Upper lobe of left lung (tissue), 6 donors: ENCODE measurements around the gene ATG7. TPM values are rescaled to one million over a fixed set of nuclear protein-coding genes. Genes with fewer than 3 reads are reported as not detected.

Experiments
- ATAC-seq, 2 donors: fragments of 200-7000 bp; cut with Tn5 transposase; one replicate each; pipeline ENCODE4 v1.9.1; 2022; ENCODE audit warnings: mild to moderate bottlenecking in 2 of 2, moderate library complexity in 2 of 2; ENCODE audit not compliant: low FRiP score in 2 of 2
- DNase-seq, 2 donors: peaks; one replicate each; pipeline ENCODE4 v3.0.0-alpha.2; 2019 to 2020
- H3K27ac ChIP-seq, 4 donors: fragments of 200-600 bp; sonication (generic); one replicate each; pipeline ENCODE4 v1.5.1; 2016 to 2019
- H3K27me3 ChIP-seq, 4 donors: fragments of 200-600 bp; sonication (generic); one replicate each; pipeline ENCODE4 v1.5.1; 2017 to 2019
- H3K36me3 ChIP-seq, 4 donors: fragments of 200-600 bp; sonication (generic); one replicate each; pipeline ENCODE4 v1.5.1; 2016 to 2019
- H3K4me1 ChIP-seq, 4 donors: fragments of 200-600 bp; sonication (generic); one replicate each; pipeline ENCODE4 v1.5.1; 2018 to 2019
- H3K4me3 ChIP-seq, 4 donors: fragments of 200-600 bp; sonication (generic); one replicate each; pipeline ENCODE4 v1.5.1; 2017 to 2019; ENCODE audit warnings: mild to moderate bottlenecking in 2 of 4, moderate library complexity in 1 of 4
- H3K9me3 ChIP-seq, 4 donors: fragments of 200-600 bp; sonication (generic); one replicate each; pipeline ENCODE4 v1.5.1; 2018 to 2019
- CTCF ChIP-seq, 6 experiments: fragments of 450-650 bp in 4 of 6; fragments of 200-600 bp in 2 of 6; sonication (generic) in 2 of 6; IDR thresholded peaks; one replicate each; pipeline ENCODE4 v1.5.1; 2016 to 2019; ENCODE audit warnings: antibody characterized with exemption in 6 of 6
- EP300 ChIP-seq, 4 donors: sonication (generic); formaldehyde crosslinking; IDR thresholded peaks; one replicate each; pipeline ENCODE4 v1.5.1; 2017; ENCODE audit warnings: antibody characterized with exemption in 4 of 4, control low read depth in 2 of 4
- POLR2A ChIP-seq, 4 donors: fragments of 450-650 bp; IDR thresholded peaks; one replicate each; pipeline ENCODE4 v1.5.1; 2016 to 2017; ENCODE audit warnings: antibody characterized with exemption in 4 of 4, mild to moderate bottlenecking in 2 of 4
- POLR2AphosphoS5 ChIP-seq, 2 donors: sonication (generic); formaldehyde crosslinking; IDR thresholded peaks; one replicate each; pipeline ENCODE4 v1.5.1; 2017; ENCODE audit warnings: antibody characterized with exemption in 2 of 2
- WGBS, 2 donors: methylation state at CpG; one replicate each; pipeline ENCODE4 v1.1.5; 2017 to 2018; 5-methylcytosine and 5-hydroxymethylcytosine counted together
- total RNA-seq, 6 donors: library from RNA; depleted of rRNA in 4 of 6; stranded (reverse); fragments of >200 nt in 4 of 6; gene quantifications; one replicate each; pipeline versions ENCODE4 v1.1.0 to v1.2.1, GENCODE V29; 2016 to 2021
- donor health status: DM: no; HTN: no; CAD: no; lungs with moderate emphysema.
- donor health status: DM: no; HTN: yes; CAD: no; lungs with severe emphysema.

The ATG7 gene
- total RNA-seq, 6 donors from 2014 or later: 52.4 to 195 (median 74.1) TPM

GRCh38 chr3:11392014-11392859 lies 120.0 kb downstream of the ATG7 start:
- peaks cover 0 to 8% (median 4%) of the 10 kb centered on the region in 4 donors for H3K4me1 ChIP-seq
- no peak for DNase-seq
- 26 to 36% methylated on average over 3 of the region's 3 CpGs for WGBS, 2 donors
- no peaks in the 10 kb centered on the region for H3K9me3 ChIP-seq
- H3K27me3 ChIP-seq: no peaks in the 10 kb centered on the region
- TF ChIP-seq CTCF (IDR thresholded peaks at IDR 0.05) (no peak), POLR2AphosphoS5 (IDR thresholded peaks at IDR 0.05) (no peak), EP300 (IDR thresholded peaks at IDR 0.05) (no peak), POLR2A (IDR thresholded peaks at IDR 0.05) (no peak)
- H3K4me3 ChIP-seq: no peak overlapping the region
- no peak overlapping the region for H3K27ac ChIP-seq
- peaks cover 0 to 4% (median under 1%) of the 10 kb centered on the region in 4 donors for H3K36me3 ChIP-seq
- ATAC-seq: no peak

GRCh38 chr3:11392860-11393114 lies 120.6 kb downstream of the ATG7 start:
- no peak overlapping the region for H3K27ac ChIP-seq
- no peak for TF ChIP-seq POLR2A (IDR thresholded peaks at IDR 0.05)
- no peak for TF ChIP-seq EP300 (IDR thresholded peaks at IDR 0.05)
- no peak for TF ChIP-seq CTCF (IDR thresholded peaks at IDR 0.05)
- TF ChIP-seq POLR2AphosphoS5 (IDR thresholded peaks at IDR 0.05): no peak
- H3K36me3 ChIP-seq: peaks cover 0 to 4% (median 0%) of the 10 kb centered on the region in 4 donors
- 85 to 93% methylated on average over 2 of the region's 2 CpGs for WGBS, 2 donors
- no peaks in the 10 kb centered on the region for H3K27me3 ChIP-seq
- H3K4me3 ChIP-seq: no peak overlapping the region
- H3K9me3 ChIP-seq: no peaks in the 10 kb centered on the region
- ATAC-seq: no peak
- peaks cover 0 to 8% (median 4%) of the 10 kb centered on the region in 4 donors for H3K4me1 ChIP-seq
- no peak for DNase-seq

- ATAC-seq: no peak
- WGBS, 2 donors: 96 to 98% methylated on average over 3 of the region's 3 CpGs
These were observed 121.2 kb downstream of the ATG7 start for GRCh38 chr3:11393401-11393800.

GRCh38 chr3:11394392-11394791 lies 122.2 kb downstream of the ATG7 start:
- peaks cover 0 to 8% (median 4%) of the 10 kb centered on the region in 4 donors for H3K4me1 ChIP-seq
- no peaks in the 10 kb centered on the region for H3K27me3 ChIP-seq
- H3K27ac ChIP-seq: no peak overlapping the region
- no peak overlapping the region for H3K4me3 ChIP-seq
- H3K36me3 ChIP-seq: peaks cover 0 to 4% (median 0%) of the 10 kb centered on the region in 4 donors
- 96 to 97% methylated on average over 4 of the region's 4 CpGs for WGBS, 2 donors
- ATAC-seq: no peak
- no peak for DNase-seq
- no peaks in the 10 kb centered on the region for H3K9me3 ChIP-seq
- no peak for TF ChIP-seq EP300 (IDR thresholded peaks at IDR 0.05)
- TF ChIP-seq POLR2AphosphoS5 (IDR thresholded peaks at IDR 0.05): no peak
- TF ChIP-seq POLR2A (IDR thresholded peaks at IDR 0.05): no peak
- no peak for TF ChIP-seq CTCF (IDR thresholded peaks at IDR 0.05)

More at GRCh38 chr3:11393401-11393800, 121.2 kb downstream of the ATG7 start:
- H3K9me3 ChIP-seq: no peaks in the 10 kb centered on the region
- H3K4me1 ChIP-seq: peaks cover 0 to 8% (median 4%) of the 10 kb centered on the region in 4 donors
- no peak for TF ChIP-seq POLR2AphosphoS5 (IDR thresholded peaks at IDR 0.05)
- TF ChIP-seq CTCF (IDR thresholded peaks at IDR 0.05): no peak
- TF ChIP-seq EP300 (IDR thresholded peaks at IDR 0.05): no peak
- TF ChIP-seq POLR2A (IDR thresholded peaks at IDR 0.05): no peak
- H3K4me3 ChIP-seq: no peak overlapping the region
- peaks cover 0 to 4% (median 0%) of the 10 kb centered on the region in 4 donors for H3K36me3 ChIP-seq
- no peaks in the 10 kb centered on the region for H3K27me3 ChIP-seq
- H3K27ac ChIP-seq: no peak overlapping the region
- no peak for DNase-seq

- no peaks in the 10 kb centered on the region for H3K27me3 ChIP-seq
- DNase-seq (no peak), ATAC-seq (no peak)
- TF ChIP-seq EP300 (IDR thresholded peaks at IDR 0.05): no peak
- TF ChIP-seq POLR2A (IDR thresholded peaks at IDR 0.05): no peak
- no peak for TF ChIP-seq CTCF (IDR thresholded peaks at IDR 0.05)
- no peak for TF ChIP-seq POLR2AphosphoS5 (IDR thresholded peaks at IDR 0.05)
- H3K27ac ChIP-seq: no peak overlapping the region
- no peaks in the 10 kb centered on the region for H3K9me3 ChIP-seq
- 79 to 82% methylated on average over 4 of the region's 4 CpGs for WGBS, 2 donors
- H3K4me1 ChIP-seq: no peaks in the 10 kb centered on the region
- H3K36me3 ChIP-seq: no peaks in the 10 kb centered on the region
- no peak overlapping the region for H3K4me3 ChIP-seq
These were observed 128.0 kb downstream of the ATG7 start for GRCh38 chr3:11400213-11400612.
